ENCODE measurements around the gene LARP4B.

DNA sequence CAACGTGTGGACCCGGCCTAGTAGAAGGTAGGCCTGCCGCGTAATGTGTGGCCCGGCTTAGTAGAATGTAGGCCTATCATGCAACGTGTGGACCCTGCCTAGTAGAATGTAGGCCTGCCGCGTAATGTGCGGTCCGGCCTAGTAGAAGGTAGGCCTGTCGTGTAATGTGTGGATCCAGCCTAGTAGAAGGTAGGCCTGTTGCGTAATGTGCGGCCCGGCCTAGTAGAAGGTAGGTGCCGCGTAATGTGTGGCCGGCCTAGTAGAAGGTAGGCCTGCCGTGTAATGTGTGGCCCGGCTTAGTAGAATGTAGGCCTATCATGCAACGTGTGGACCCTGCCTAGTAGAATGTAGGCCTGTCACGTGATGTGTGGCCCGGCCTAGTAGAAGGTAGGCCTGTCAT is 44.8 kb upstream of the LARP4B start:
- TF ChIP-seq, protein P1, sequence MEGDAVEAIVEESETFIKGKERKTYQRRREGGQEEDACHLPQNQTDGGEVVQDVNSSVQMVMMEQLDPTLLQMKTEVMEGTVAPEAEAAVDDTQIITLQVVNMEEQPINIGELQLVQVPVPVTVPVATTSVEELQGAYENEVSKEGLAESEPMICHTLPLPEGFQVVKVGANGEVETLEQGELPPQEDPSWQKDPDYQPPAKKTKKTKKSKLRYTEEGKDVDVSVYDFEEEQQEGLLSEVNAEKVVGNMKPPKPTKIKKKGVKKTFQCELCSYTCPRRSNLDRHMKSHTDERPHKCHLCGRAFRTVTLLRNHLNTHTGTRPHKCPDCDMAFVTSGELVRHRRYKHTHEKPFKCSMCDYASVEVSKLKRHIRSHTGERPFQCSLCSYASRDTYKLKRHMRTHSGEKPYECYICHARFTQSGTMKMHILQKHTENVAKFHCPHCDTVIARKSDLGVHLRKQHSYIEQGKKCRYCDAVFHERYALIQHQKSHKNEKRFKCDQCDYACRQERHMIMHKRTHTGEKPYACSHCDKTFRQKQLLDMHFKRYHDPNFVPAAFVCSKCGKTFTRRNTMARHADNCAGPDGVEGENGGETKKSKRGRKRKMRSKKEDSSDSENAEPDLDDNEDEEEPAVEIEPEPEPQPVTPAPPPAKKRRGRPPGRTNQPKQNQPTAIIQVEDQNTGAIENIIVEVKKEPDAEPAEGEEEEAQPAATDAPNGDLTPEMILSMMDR (conservative IDR thresholded peaks at IDR 0.05; ENCODE audit: low read depth in 2 of 2): no peak
- TF ChIP-seq JUNB (IDR thresholded peaks at IDR 0.05; ENCODE audit: unreplicated experiment) (no peak), CREB1 (CRISPR knock-in tag; IDR thresholded peaks at IDR 0.05; ENCODE audit: low read depth) (no peak), EZH2 (IDR thresholded peaks at IDR 0.05; ENCODE audit: low read depth, unreplicated experiment) (no peak), STAT1 (IDR thresholded peaks at IDR 0.05; ENCODE audit: unreplicated experiment) (no peak), POLR2AphosphoS5 (IDR thresholded peaks at IDR 0.05; ENCODE audit: low read depth) (no peak), REST (IDR thresholded peaks at IDR 0.05; ENCODE audit: unreplicated experiment) (no peak), ZNF114 (CRISPR knock-in tag; IDR thresholded peaks at IDR 0.05) (no peak), NANOG (IDR thresholded peaks at IDR 0.05; ENCODE audit: borderline replicate concordance) (no peak), EZH2phosphoT487 (IDR thresholded peaks at IDR 0.05; ENCODE audit: unreplicated experiment) (no peak)
